ENCODE data around the gene CCDC87.
A peak's percentile ranks its signal among the peaks of the same experiment; 100 is the strongest.
"Not testable (repeated sequence)": the region's sequence is repeated elsewhere in the genome, so short reads cannot be mapped to it uniquely, and the experiment has no call there.

The CCDC87 gene, protein sequence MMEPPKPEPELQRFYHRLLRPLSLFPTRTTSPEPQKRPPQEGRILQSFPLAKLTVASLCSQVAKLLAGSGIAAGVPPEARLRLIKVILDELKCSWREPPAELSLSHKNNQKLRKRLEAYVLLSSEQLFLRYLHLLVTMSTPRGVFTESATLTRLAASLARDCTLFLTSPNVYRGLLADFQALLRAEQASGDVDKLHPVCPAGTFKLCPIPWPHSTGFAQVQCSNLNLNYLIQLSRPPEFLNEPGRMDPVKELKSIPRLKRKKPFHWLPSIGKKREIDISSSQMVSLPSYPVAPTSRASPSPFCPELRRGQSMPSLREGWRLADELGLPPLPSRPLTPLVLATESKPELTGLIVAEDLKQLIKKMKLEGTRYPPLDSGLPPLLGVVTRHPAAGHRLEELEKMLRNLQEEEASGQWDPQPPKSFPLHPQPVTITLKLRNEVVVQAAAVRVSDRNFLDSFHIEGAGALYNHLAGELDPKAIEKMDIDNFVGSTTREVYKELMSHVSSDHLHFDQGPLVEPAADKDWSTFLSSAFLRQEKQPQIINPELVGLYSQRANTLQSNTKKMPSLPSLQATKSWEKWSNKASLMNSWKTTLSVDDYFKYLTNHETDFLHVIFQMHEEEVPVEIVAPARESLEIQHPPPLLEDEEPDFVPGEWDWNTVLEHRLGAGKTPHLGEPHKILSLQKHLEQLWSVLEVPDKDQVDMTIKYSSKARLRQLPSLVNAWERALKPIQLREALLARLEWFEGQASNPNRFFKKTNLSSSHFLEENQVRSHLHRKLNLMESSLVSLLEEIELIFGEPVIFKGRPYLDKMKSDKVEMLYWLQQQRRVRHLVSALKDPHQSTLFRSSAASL

DNA sequence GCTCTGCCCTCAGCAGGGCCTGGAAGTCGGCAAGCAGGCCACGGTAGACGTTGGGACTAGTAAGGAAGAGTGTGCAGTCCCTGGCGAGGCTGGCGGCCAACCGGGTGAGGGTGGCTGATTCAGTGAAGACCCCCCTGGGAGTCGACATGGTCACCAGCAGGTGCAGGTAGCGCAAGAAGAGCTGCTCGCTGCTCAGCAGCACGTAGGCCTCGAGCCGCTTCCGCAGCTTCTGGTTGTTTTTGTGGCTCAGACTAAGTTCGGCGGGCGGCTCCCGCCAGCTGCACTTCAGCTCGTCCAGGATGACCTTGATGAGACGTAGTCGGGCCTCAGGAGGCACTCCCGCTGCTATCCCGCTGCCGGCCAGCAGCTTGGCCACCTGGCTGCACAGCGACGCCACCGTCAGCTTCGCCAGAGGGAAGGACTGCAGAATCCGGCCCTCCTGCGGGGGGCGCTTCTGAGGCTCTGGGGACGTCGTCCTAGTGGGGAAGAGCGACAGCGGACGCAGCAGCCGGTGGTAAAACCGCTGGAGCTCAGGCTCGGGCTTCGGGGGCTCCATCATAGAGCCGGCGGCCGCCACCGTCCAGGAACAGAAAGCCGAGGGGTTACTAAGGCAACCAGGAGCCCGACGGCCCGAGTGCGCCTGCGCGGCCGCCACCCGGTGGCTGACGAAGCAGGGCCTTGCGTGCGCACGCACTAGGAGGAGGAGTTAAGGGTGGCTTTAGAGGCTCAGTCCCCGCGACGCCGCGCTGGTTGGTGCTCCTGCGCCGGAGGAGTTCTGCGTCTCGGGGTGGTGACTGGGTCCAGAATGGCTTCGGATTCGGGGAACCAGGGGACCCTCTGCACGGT, at the start of gene CCDC87, which contains the start of gene CCS:
TSS of gene CCDC87 (minus strand) at position 607 of the 846 bp plus-strand sequence. CDS start at position 559, 48 bp downstream.
TSS of gene CCS (plus strand) at position 729 of the 846 bp plus-strand sequence. CDS start at position 806, 77 bp downstream.
- peak; percentile 99 for DNase-seq (ENCODE audit: low read depth)

DNA sequence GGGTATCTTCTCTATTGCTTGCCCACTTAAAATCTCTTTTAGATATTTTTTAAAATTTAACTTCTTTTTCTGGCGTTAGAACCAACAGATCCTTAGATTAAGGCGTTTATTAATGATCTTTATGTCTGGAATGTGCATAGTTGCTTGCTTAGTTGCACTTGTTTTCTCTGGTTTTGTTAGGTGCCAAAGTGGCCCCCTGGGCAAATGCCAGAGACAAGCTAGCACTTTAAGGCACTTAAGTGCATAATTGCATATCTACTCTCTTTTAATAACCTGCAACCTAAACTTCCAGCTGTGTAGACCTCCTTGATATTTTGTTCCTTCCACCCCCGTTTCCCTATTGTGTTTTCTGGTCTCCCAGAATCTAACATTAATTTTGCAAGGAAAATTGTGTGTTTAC, 49.0 kb upstream of the CCDC87 start:
- DNase-seq (ENCODE audit: low read depth) = no peak

DNA sequence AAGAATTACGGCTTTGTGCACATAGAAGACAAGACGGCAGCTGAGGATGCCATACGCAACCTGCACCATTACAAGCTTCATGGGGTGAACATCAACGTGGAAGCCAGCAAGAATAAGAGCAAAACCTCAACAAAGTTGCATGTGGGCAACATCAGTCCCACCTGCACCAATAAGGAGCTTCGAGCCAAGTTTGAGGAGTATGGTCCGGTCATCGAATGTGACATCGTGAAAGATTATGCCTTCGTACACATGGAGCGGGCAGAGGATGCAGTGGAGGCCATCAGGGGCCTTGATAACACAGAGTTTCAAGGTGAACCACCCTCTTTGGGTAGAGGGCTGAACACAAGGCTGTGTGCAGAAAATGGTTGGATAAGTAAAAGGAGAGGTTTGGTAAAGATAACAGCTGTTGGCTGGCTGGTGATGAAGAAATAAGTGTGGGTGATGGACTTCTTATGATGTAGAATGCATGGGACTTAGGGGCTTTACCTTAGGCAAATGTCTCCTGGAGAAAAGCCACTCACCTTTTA, 47.0 kb upstream of the CCDC87 start:
- DNase-seq (ENCODE audit: low read depth) = not testable (repeated sequence)

DNA sequence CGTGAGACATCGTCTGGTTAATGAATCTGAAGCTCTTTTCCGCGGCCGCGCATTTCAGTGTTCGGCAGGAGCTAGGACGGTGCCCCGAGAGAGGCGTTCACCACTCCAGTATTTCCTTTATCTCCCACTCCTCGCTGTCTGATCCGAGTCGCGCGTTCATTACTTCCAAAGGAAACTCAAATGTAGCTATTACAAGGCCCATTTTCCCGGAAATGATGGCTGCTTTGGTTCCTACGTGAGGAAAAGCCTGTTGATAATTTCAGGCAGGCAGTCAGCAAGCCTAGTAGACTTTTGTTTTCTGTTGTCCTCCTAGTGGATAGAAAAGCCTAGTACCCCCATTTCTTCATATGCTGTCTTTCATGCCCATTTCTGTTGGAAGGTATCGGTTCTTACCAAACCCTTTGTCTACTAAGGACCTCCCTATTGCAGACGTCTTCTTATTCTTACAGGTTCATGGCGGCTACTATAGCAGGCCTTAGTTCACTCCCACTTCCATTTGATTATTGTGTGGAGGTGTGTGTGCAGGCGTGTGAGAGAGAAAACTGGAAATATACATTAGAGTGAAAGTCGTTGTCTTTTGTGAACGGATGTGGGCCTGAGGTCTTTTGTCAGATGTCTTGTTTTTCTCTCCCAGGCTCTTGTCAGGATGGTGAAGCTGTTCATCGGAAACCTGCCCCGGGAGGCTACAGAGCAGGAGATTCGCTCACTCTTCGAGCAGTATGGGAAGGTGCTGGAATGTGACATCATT, 46.4 kb upstream of the CCDC87 start:
- DNase-seq (ENCODE audit: low read depth) = no peak

DNA sequence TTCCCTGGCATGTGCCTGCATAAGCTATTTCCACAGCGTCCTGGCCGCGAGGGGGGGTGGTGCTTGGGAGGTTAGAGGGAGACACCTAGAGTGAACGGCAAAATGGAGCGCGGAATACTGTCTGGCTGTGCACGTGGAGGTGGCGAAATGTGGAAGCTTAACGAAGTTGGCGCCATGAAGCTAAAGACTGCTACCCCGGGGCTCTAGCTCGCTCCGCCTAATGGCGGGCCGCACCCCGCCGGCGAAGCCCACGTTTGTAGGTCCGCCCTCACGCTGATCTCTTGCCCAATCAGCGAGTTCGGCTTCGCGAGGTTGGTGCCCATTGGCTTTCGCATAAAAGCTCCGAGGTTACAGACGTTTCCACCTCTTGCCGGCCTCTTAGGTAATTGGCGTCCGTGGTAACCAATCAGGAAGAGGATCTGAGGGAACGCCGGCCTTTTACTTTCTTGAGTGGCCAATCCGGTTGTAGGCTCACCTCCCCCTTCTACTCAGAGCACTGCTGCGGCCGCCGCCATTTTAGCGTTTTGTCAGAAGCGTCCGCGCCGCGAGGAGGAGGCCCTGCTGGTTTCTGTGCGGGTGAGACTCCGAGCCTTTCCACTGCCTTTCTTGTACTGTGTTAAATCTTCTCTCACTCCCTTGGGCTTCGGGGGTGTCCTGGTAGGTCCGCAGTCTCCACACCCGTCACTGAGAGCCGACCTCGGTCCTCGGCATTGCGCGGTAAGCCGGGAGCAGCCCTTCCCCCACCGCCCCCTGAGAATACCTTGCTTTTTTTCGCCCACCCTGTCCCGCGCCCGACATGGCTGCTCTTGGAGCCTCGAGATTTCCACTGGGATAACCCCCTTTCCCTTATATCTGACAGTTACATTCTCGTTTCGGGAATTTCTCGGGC, 45.6 kb upstream of the CCDC87 start, which contains the start of gene RBM4:
TSS of gene RBM4 (plus strand) at position 527 of the 889 bp plus-strand sequence. CDS start 1,009 bp downstream, outside the sequence.
- peak; percentile 95 for DNase-seq (ENCODE audit: low read depth)

DNA sequence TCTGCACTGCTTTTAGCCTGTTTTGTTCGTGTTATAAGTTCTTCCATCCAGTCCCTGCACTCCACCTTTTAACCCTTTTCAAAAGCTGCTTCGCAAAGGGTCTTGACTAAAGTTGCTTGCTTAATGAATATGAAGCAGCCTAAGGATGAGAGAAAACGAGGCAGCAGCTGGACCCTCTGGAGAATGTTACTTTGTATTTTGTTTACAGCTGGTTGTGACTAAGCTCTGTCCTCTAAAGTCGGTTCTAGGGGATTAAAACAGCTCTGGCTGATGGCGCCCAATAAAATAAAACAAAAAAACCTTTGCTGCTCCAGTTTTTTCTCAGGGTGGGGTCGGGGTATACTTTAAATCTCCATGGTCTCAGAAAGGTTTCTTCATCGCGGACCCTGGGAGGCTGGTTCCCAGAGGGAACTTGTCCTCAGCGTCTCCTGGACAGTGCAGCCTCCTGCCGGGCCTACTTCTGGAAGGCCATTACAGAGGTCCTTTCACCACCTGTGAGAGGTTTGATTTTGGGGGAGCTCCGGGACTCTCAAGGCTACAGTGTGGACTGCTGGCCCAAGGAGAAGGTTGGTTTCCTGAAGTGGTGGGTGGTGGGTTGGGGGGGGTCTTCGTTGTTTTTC, 44.8 kb upstream of the CCDC87 start:
- no peak for DNase-seq (ENCODE audit: low read depth)

DNA sequence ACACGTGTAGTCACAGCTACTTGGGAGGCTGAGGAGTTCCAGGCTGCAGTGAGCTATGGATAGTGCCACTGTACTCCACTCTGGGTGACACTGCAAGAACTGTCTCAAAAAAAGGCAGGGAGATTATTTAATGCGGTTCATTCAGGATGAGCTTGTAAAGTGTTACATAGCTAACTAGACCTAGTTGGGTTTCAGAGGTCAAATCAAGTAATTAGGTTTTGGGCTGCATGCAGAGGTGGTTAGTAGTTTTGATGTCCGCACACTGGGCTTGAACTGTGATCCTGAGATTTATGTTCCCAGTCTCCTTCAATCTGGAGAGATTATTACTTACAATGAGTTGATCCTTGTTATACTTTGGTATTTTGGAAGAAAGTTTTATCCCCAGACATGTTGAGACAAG, 43.5 kb upstream of the CCDC87 start:
- DNase-seq (ENCODE audit: low read depth) = no peak

DNA sequence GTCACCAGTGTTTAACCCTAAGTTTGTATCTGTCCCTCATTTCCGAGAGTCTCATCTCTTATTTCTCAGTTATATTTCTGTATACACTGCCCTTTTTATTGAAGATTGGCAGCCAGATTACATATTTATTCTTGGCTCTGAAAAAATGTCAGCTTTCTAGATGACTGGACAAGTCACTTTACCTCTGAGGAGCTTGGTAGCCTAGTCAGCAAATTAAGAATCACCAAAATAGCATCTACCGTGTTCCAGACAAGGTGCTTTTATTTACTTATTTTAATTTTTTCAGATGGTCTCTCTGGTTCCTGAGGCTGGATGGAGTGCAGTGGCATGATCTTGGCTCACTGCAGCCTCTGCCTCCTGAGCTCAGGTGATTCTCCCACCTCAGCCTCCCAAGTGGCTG, 40.1 kb upstream of the CCDC87 start:
- DNase-seq (ENCODE audit: low read depth) = no peak

DNA sequence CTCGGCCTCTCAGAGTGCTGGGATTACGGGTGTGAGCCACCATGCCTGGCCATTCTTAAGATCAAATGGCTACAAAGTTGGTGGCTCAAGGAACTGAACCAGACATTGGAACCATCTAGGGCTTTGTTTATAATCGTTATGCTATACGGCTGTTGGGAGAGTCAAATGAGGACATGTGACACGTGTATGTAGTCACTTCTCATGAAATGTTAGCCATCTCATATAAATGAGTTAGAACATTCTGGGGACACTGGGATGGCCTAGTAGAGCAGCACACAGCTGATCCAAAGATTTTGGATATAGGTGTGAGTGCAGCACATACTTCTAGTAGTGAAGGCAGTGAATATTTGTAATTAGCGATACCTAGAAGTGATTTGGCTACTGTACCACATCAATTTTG, 39.0 kb upstream of the CCDC87 start:
- no peak for DNase-seq (ENCODE audit: low read depth)

DNA sequence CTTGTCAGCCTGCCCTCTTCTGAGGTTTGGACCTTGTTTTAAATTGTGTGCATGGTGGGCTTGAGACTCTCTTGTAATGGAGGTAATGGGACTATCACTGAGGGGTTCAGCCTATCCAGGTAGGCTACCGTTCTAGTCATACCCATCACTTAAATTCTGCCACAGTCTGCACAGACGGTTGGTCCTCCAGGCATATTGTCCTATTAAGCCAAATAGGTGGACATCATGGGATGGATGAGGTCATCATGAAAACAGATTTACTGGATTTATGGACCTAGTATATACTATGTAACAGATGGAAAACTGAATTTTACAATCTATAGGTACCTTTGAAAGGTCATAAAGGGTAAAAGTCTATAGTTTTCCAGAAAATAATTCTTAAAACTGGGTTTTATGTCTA, 36.5 kb upstream of the CCDC87 start:
- DNase-seq (ENCODE audit: low read depth) = no peak

DNA sequence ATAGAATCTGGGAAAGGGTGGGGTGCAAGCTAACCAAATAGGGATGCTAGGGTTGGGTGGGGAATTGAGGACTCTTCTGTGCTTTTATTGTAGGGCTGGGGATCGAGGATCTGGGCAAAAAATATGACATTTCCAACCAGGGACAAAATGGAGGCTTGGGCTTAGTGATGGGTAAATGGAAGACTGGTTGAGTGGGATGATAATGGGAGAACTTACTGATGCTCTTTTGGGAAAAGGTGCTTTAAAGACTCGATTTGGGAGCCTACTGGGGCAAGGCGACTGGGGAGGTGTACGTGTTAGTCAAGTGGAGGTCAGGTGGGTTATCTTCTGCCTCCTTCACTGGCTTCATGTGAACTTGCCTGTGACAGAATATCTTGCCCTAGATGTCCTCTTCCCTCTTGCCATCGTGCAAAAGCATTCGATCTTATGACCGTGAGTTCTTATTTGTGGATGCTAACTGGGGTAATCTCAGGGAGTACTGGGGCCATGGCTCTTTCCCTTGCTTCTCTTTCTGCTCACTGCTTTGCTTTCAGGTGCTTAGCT, 35.3 kb upstream of the CCDC87 start:
- DNase-seq (ENCODE audit: low read depth) = no peak

DNA sequence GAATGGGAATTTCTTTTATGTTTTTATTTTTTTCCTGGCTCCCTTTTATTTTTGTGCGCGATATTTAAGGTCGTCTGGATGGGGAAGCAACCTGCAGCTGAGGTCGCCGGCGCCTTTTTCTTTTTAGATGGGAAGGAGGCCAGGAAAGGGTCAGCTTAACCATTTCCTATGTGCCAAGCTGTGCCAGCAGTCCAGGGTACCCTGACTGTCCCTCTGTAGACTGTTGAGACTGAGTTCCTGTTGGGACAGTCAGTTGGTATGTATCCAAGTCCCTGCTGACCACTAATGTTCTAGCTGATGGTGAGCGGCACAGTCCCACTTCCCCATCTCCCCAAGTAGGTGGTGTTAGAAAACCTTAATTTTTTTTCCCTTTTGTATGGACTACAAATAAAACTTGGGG, 34.1 kb upstream of the CCDC87 start:
- DNase-seq (ENCODE audit: low read depth) = no peak

DNA sequence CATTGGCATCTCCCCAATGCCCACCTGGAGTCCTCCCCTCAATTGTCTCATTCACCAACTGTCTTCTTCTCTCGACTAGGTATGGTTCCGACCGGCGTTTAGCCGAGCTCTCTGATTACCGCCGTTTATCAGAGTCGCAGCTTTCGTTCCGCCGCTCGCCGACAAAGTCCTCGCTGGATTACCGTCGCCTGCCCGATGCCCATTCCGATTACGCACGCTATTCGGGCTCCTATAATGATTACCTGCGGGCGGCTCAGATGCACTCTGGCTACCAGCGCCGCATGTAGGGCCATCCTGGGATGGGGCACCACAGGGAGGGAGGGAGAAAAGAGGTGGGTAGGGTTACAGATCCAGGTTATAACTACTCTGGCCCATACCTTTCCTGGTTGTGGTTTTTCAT, 33.5 kb upstream of the CCDC87 start:
- no peak for DNase-seq (ENCODE audit: low read depth)

DNA sequence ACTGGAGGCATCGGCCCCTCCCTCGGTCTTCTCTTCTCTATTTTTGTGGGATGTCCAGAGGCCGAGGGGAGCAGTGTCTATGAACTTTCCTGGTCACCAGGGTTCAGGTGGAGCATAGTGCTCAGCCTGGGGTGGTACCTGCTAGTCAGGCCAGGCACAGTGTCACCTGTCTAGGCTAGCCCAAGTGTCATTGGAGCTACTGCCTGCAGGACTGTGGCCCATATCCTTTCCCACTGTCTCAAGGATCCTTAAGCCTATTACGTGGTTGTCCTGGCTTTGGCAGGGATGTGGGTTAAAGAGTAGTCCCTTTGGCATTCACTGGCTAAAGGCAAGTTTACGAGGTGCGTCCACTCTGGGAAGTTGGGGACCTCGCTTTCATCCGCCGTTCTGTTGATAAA, 32.9 kb upstream of the CCDC87 start:
- DNase-seq (ENCODE audit: low read depth) = no peak

DNA sequence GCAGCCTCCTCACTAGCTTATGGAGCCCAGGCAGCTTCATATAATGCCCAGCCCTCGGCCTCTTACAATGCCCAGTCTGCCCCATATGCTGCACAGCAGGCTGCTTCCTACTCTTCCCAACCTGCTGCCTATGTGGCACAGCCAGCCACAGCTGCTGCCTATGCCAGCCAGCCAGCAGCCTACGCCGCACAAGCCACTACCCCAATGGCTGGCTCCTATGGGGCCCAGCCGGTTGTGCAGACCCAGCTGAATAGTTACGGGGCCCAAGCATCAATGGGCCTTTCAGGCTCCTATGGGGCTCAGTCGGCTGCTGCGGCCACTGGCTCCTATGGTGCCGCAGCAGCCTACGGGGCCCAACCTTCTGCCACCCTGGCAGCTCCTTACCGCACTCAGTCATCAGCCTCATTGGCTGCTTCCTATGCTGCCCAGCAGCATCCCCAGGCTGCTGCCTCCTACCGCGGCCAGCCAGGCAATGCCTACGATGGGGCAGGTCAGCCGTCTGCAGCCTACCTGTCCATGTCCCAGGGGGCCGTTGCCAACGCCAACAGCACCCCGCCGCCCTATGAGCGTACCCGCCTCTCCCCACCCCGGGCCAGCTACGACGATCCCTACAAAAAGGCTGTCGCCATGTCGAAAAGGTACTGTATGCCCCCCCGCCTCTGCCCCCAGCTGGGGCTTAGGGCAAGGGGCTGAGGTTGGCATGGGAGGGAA, 32.3 kb upstream of the CCDC87 start:
- DNase-seq (ENCODE audit: low read depth) = no peak

DNA sequence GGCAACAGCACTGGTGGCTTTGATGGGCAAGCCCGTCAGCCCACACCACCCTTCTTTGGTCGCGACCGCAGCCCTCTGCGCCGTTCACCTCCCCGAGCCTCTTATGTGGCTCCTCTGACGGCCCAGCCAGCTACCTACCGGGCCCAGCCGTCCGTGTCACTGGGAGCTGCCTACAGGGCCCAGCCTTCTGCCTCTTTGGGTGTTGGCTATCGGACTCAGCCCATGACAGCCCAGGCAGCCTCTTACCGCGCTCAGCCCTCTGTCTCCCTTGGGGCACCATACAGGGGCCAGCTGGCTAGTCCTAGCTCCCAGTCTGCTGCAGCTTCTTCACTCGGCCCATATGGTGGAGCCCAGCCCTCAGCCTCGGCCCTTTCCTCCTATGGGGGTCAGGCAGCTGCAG, 31.6 kb upstream of the CCDC87 start:
- no peak for DNase-seq (ENCODE audit: low read depth)

DNA sequence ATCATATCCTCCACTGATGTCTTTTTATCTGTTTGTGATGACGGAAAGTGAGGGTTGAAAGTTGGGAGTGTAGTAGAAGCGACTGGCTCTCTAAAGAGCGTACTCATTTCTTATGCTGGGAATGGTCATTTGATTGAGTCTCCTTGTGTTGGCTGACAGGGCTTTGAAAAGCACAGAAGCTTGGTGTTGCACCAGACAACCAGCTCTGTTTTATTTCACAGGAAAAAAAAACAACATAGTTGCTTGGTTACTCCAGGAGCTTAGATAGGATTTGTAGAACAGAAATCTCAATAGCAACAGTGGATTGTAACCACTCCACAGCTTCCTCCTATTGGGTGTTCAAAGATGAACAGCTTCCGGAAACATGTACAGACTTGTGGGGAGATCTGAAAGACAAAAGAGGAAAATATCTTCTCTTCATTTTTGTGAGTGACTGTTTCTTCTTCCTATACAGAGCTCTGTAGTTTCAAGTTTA, 26.3 kb upstream of the CCDC87 start:
- no peak for DNase-seq (ENCODE audit: low read depth)

DNA sequence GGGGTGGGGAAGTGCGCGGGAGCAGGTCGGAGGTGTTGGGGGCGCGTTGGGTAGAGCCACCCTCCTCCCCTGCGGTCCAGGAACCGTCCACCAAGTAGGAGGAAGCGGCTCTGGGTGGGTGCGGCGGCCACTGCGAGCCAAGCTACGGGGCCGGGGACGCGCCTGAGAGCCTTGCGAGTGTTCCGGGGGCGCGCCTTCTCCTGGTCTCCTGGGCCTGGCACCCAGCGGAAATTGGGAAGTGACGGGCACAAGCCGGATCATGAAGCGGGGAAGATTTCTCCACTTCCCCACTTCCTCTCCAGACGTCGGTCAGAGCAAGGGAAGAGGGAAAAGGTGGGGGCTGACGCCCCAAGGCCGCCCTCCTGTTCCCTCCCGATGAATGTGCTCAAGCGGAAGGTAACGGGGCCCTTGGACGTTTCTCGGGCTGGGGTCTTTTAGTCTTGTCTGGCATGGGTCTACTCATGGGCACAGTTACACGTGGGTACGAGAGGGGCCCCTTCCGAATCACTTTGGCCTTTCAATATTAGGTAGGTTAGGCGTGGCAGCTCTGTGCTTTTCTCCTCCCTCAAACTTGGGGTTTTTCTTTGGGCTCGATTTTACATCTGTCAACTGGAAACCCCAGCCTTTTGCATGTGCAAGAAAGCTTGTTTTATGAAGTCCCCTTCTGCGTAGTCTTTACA, 24.4 kb upstream of the CCDC87 start:
- no peak for DNase-seq (ENCODE audit: low read depth)

Measured in stimulated activated CD8-positive, alpha-beta memory T cell treated with anti-CD3 and anti-CD28 coated beads, Interleukin-12 subunit alpha, Interleukin-12 subunit beta, amount 100 ng/mL, for 1 hour (primary cell).